GM23248 (cell line): ENCODE results near the gene HOXB2. TPM values are rescaled to one million over a fixed set of nuclear protein-coding genes. Genes with fewer than 3 reads are reported as not detected.
"Not testable (repeated sequence)": the region's sequence is repeated elsewhere in the genome, so short reads cannot be mapped to it uniquely, and the experiment has no call there.

Experiments
- DNase-seq: peaks from one replicate; pipeline ENCODE4 v3.0.0-alpha.2; 2015
- H2AFZ ChIP-seq: fragments of 200-600 bp; sonication (generic); 2 replicates; pipeline ENCODE4 v1.6.1; 2016; ENCODE audit warnings: antibody characterized with exemption
- H3F3A ChIP-seq: fragments of 200-600 bp; sonication (generic); 2 replicates; pipeline ENCODE4 v1.6.1; 2016; ENCODE audit warnings: mild to moderate bottlenecking, antibody characterized with exemption, mixed run types; ENCODE audit not compliant: insufficient read depth
- H3K27ac ChIP-seq: fragments of 200-600 bp; sonication (generic); 2 replicates; pipeline ENCODE4 v1.5.1; 2016; ENCODE audit warnings: mild to moderate bottlenecking
- H3K27me3 ChIP-seq: fragments of 200-600 bp; sonication (generic); replicated peaks from 2 replicates; pipeline ENCODE4 v1.6.1; 2016; ENCODE audit warnings: mild to moderate bottlenecking; ENCODE audit not compliant: insufficient read depth
- H3K36me3 ChIP-seq: fragments of 200-600 bp; sonication (generic); 2 replicates; pipeline ENCODE4 v1.6.1; 2016; ENCODE audit warnings: low read depth, mild to moderate bottlenecking
- H3K4me1 ChIP-seq: fragments of 200-600 bp; sonication (generic); 2 replicates; pipeline ENCODE4 v1.6.1; 2016; ENCODE audit warnings: mild to moderate bottlenecking; ENCODE audit not compliant: insufficient read depth
- H3K4me2 ChIP-seq: fragments of 200-600 bp; sonication (generic); one replicate; pipeline ENCODE4 v1.6.1; 2016; ENCODE audit warnings: mild to moderate bottlenecking; ENCODE audit not compliant: unreplicated experiment
- H3K4me3 ChIP-seq: fragments of 200-600 bp; sonication (generic); 2 replicates; pipeline ENCODE4 v1.5.1; 2016; ENCODE audit warnings: mild to moderate bottlenecking
- H3K79me2 ChIP-seq: fragments of 200-600 bp; sonication (generic); 2 replicates; pipeline ENCODE4 v1.6.1; 2016; ENCODE audit warnings: mild to moderate bottlenecking; ENCODE audit not compliant: insufficient read depth
- H3K9ac ChIP-seq: fragments of 200-600 bp; sonication (generic); 2 replicates; pipeline ENCODE4 v1.6.1; 2016; ENCODE audit warnings: mild to moderate bottlenecking
- H3K9me2 ChIP-seq: fragments of 200-600 bp; sonication (generic); 2 replicates; pipeline ENCODE4 v1.6.1; 2016; ENCODE audit warnings: mixed run types, mild to moderate bottlenecking, moderate library complexity; ENCODE audit not compliant: insufficient read depth
- H3K9me3 ChIP-seq: fragments of 200-600 bp; sonication (generic); one replicate; pipeline ENCODE4 v1.6.1; 2017; ENCODE audit warnings: low read depth
- H4K20me1 ChIP-seq: fragments of 200-600 bp; sonication (generic); 2 replicates; pipeline ENCODE4 v1.6.0; 2016; ENCODE audit not compliant: insufficient read depth
- EZH2 ChIP-seq: fragments of 200-600 bp; sonication (generic); IDR thresholded peaks from 2 replicates; pipeline ENCODE4 v1.6.1; 2018; ENCODE audit warnings: antibody characterized with exemption, mild to moderate bottlenecking; ENCODE audit not compliant: insufficient read depth, poor library complexity, severe bottlenecking
- EZH2phosphoT487 ChIP-seq: fragments of 200-600 bp; sonication (generic); IDR thresholded peaks from 2 replicates; pipeline ENCODE4 v1.6.1; 2018; ENCODE audit warnings: antibody characterized with exemption, moderate library complexity, mild to moderate bottlenecking, low read depth; ENCODE audit not compliant: insufficient read depth
- WGBS, 2 experiments: methylation state at CpG; one replicate each; pipeline ENCODE4 v1.1.6; 2015 to 2017; ENCODE audit warnings: low lambda C conversion rate in 2 of 2, low coverage in 1 of 2; ENCODE audit errors: missing lambda C conversion rate in 2 of 2; 5-methylcytosine and 5-hydroxymethylcytosine counted together
- in situ Hi-C: fragments of 300-500 bp; cut with MboI; formaldehyde crosslinking; loops from 2 replicates; pipeline ENCODE4 v1.15.0; 2020
- polyA plus RNA-seq: library from polyadenylated mRNA; unstranded; fragments of >200 nt; fragmentation: Nextera tagmentation; extraction: Ambion mirVana; gene quantifications from 2 replicates; pipeline ENCODE4 v1.2.1, GENCODE V29; 2016
- total RNA-seq: library from RNA; depleted of rRNA; stranded (reverse); fragments of >200 nt; shearing (Covaris generic); gene quantifications from 2 replicates; pipeline ENCODE4 v1.2.3, GENCODE V29; 2014

HOXB2 gene
- total and polyA plus RNA-seq, 2 experiments from 2014 or later: 12.1 to 25.3 TPM

- no peaks in the 10 kb centered on the region for H4K20me1 ChIP-seq
- H3K36me3 ChIP-seq: no peaks in the 10 kb centered on the region
- H3F3A ChIP-seq: peaks cover 20% of the 10 kb centered on the region
- no peak overlapping the region for H3K9ac ChIP-seq
- peaks cover 9% of the 10 kb centered on the region for H3K27me3 ChIP-seq
- no peak overlapping the region for H2AFZ ChIP-seq
- in situ Hi-C loops: no loop called here
- TF ChIP-seq EZH2: no peak
- TF ChIP-seq EZH2phosphoT487: no peak
- DNase-seq: no peak
- H3K4me2 ChIP-seq: peak overlapping the region; percentile 1
- peak overlapping the region; percentile 30; the same call in 1 of the 2 replicates for H3K27ac ChIP-seq
- no peaks in the 10 kb centered on the region for H3K9me3 ChIP-seq
- H3K4me3 ChIP-seq: no peak overlapping the region
- 92 to 95% methylated on average over 2 of the region's 2 CpGs for WGBS, 2 experiments
- peaks cover 24% of the 10 kb centered on the region for H3K4me1 ChIP-seq
- H3K9me2 ChIP-seq: no peaks in the 10 kb centered on the region
- H3K79me2 ChIP-seq: no peaks in the 10 kb centered on the region
Observed at GRCh38 chr17:48510381-48510760, 34.5 kb downstream of the HOXB2 start.

- H3K4me2 ChIP-seq, H3K9me2 ChIP-seq, H4K20me1 ChIP-seq, in situ Hi-C loops, DNase-seq, H3K9me3 ChIP-seq, H3K36me3 ChIP-seq, H2AFZ ChIP-seq, H3K9ac ChIP-seq, H3K4me3 ChIP-seq, H3K27me3 ChIP-seq, H3K79me2 ChIP-seq, H3K27ac ChIP-seq: not testable (repeated sequence)
- 97% methylated on average over 7 of the region's 7 CpGs for WGBS, 2 experiments
- peaks cover 21% of the 10 kb centered on the region for H3F3A ChIP-seq
- peaks cover 25% of the 10 kb centered on the region for H3K4me1 ChIP-seq
Observed at GRCh38 chr17:48509708-48510107, 35.2 kb downstream of the HOXB2 start.

GRCh38 chr17:48506246-48506645, 38.7 kb downstream of the HOXB2 start:
- Histone ChIP-seq H3K27ac (peak overlapping the region; percentile 42; the same call in 1 of the 2 replicates), H3K9ac (no peak overlapping the region), H3K36me3 (no peaks in the 10 kb centered on the region), H4K20me1 (no peaks in the 10 kb centered on the region), H3K9me3 (no peaks in the 10 kb centered on the region), H3K4me1 (peaks cover 16% of the 10 kb centered on the region), H3F3A (peaks cover 14% of the 10 kb centered on the region), H3K4me2 (no peak overlapping the region), H2AFZ (no peak overlapping the region), H3K9me2 (no peaks in the 10 kb centered on the region), H3K79me2 (no peaks in the 10 kb centered on the region), H3K4me3 (no peak overlapping the region), H3K27me3 (no peaks in the 10 kb centered on the region)
- DNase-seq: peak; percentile 34
- in situ Hi-C loops: no loop called here
- TF ChIP-seq EZH2 (no peak), EZH2phosphoT487 (no peak)
- WGBS, 2 experiments: 65 to 70% methylated on average over 5 of the region's 5 CpGs

GRCh38 chr17:48505788-48506187, 39.1 kb downstream of the HOXB2 start:
- H3K4me3 ChIP-seq: no peak overlapping the region
- H3F3A ChIP-seq: peaks cover 9% of the 10 kb centered on the region
- H3K79me2 ChIP-seq: no peaks in the 10 kb centered on the region
- 25 to 66% methylated on average over 1 of the region's 1 CpG for WGBS, 2 experiments
- TF ChIP-seq EZH2phosphoT487 (no peak), EZH2 (no peak)
- H4K20me1 ChIP-seq: no peaks in the 10 kb centered on the region
- H2AFZ ChIP-seq: no peak overlapping the region
- no peak overlapping the region for H3K9ac ChIP-seq
- H3K27ac ChIP-seq: peak overlapping the region; percentile 42
- peak overlapping the region; percentile 3 for H3K4me2 ChIP-seq
- H3K9me2 ChIP-seq: no peaks in the 10 kb centered on the region
- H3K27me3 ChIP-seq: no peaks in the 10 kb centered on the region
- H3K4me1 ChIP-seq: peaks cover 13% of the 10 kb centered on the region
- in situ Hi-C loops: no loop called here
- H3K9me3 ChIP-seq: no peaks in the 10 kb centered on the region
- DNase-seq: peak; percentile 96
- no peaks in the 10 kb centered on the region for H3K36me3 ChIP-seq

- no peaks in the 10 kb centered on the region for H3K9me3 ChIP-seq
- no peak overlapping the region for H3K9ac ChIP-seq
Observed at GRCh38 chr17:48504953-48505352, 40.0 kb downstream of the HOXB2 start.

More at GRCh38 chr17:48504953-48505352, 40.0 kb downstream of the HOXB2 start:
- no peak overlapping the region for H3K4me3 ChIP-seq
- H3K9me2 ChIP-seq: no peaks in the 10 kb centered on the region
- H3F3A ChIP-seq: peaks cover 4% of the 10 kb centered on the region; the same call in 1 of the 2 replicates
- no peaks in the 10 kb centered on the region for H3K36me3 ChIP-seq
- no peaks in the 10 kb centered on the region for H3K79me2 ChIP-seq
- 66 to 77% methylated on average over 1 to 2 of the region's 2 CpGs for WGBS, 2 experiments
- in situ Hi-C loops: no loop called here
- no peak for DNase-seq
- H4K20me1 ChIP-seq: no peaks in the 10 kb centered on the region
- peaks cover 9% of the 10 kb centered on the region for H3K4me1 ChIP-seq
- peak overlapping the region; percentile 3 for H3K4me2 ChIP-seq
- no peak overlapping the region for H2AFZ ChIP-seq
- H3K27ac ChIP-seq: no peak overlapping the region
- no peak for TF ChIP-seq EZH2
- no peak for TF ChIP-seq EZH2phosphoT487
- H3K27me3 ChIP-seq: no peaks in the 10 kb centered on the region
